Activated CD4-positive, alpha-beta T cell treated with anti-CD3 and anti-CD28 coated beads, Interleukin-2, amount 50 U/mL, for 16 hours (primary cell): ENCODE data around the gene HNF1A.

ENCODE experiments used
- DNase-seq: peaks from one replicate; pipeline ENCODE4 v3.0.0-alpha.2; 2020

The HNF1A gene

GRCh38 chr12:120959111-120959878, 19.0 kb upstream of the HNF1A start:
- no peak for DNase-seq

GRCh38 chr12:120960657-120961056, 17.7 kb upstream of the HNF1A start:
- DNase-seq: peak; percentile 47

GRCh38 chr12:120961604-120962531, 16.5 kb upstream of the HNF1A start:
- no peak for DNase-seq

- DNase-seq: peak; percentile 59
These were observed 15.8 kb upstream of the HNF1A start for GRCh38 chr12:120962532-120963020.

GRCh38 chr12:120964298-120964697, 14.0 kb upstream of the HNF1A start:
- DNase-seq: no peak

- no peak for DNase-seq
These were observed 12.7 kb upstream of the HNF1A start for GRCh38 chr12:120965534-120966091.

- no peak for DNase-seq
These were observed 8.0 kb upstream of the HNF1A start for GRCh38 chr12:120970310-120970709.

GRCh38 chr12:120971299-120972180, 6.8 kb upstream of the HNF1A start:
- DNase-seq: peak; percentile 73

GRCh38 chr12:120972870-120973543, 5.3 kb upstream of the HNF1A start:
- no peak for DNase-seq

GRCh38 chr12:120977531-120978295, 630 bp upstream of the HNF1A start:
- DNase-seq: no peak

- DNase-seq: no peak
These were observed 998 bp downstream of the HNF1A start for GRCh38 chr12:120979220-120979861.

GRCh38 chr12:120979862-120980696, 1.7 kb downstream of the HNF1A start:
- DNase-seq: no peak

- DNase-seq: no peak
These were observed 2.5 kb downstream of the HNF1A start for GRCh38 chr12:120980800-120981368.

GRCh38 chr12:120981407-120981941, 3.1 kb downstream of the HNF1A start:
- DNase-seq: no peak

GRCh38 chr12:120982659-120983058, 4.3 kb downstream of the HNF1A start:
- DNase-seq: no peak

GRCh38 chr12:120983759-120984158, 5.4 kb downstream of the HNF1A start:
- DNase-seq: no peak

GRCh38 chr12:120984351-120984898, 6.1 kb downstream of the HNF1A start:
- no peak for DNase-seq

- no peak for DNase-seq
These were observed 9.9 kb downstream of the HNF1A start for GRCh38 chr12:120988234-120988633.

- no peak for DNase-seq
These were observed 10.3 kb downstream of the HNF1A start for GRCh38 chr12:120988658-120989057.
